Measurements from ENCODE around the gene ALG3.

- TF ChIP-seq CTCF (conservative IDR thresholded peaks at IDR 0.05; ENCODE audit: low read depth, low read length), result no peak
- TF ChIP-seq RCOR1 (IDR thresholded peaks at IDR 0.05; ENCODE audit: insufficient replicate concordance, low read length), result no peak
- TF ChIP-seq RFX5 (IDR thresholded peaks at IDR 0.05; ENCODE audit: low read depth, low read length), result no peak
- no peak for TF ChIP-seq ELK1 (IDR thresholded peaks at IDR 0.05; ENCODE audit: borderline replicate concordance, low read depth, low read length)
- no peak for TF ChIP-seq POLR2A (IDR thresholded peaks at IDR 0.05; ENCODE audit: low read depth, low read length)
- no peak for TF ChIP-seq BHLHE40 (IDR thresholded peaks at IDR 0.05; ENCODE audit: low read depth, low read length)
- no peak for TF ChIP-seq USF2 (IDR thresholded peaks at IDR 0.05; ENCODE audit: low read depth, low read length)
Measured at GRCh38 chr3:184242297-184242685, 6.5 kb downstream of the ALG3 start.
